Activated T-cell treated with anti-CD3 and anti-CD28 coated beads for 4 hours (primary cell): ENCODE measurements around the gene COPZ2.

Experiments used
- DNase-seq: peaks from one replicate; pipeline ENCODE4 v3.0.0-alpha.2; 2020

COPZ2 gene

GRCh38 chr17:47982645-47983390, 54.8 kb downstream of the COPZ2 start:
- DNase-seq: no peak

- DNase-seq: no peak
Measured at GRCh38 chr17:47982091-47982617, 55.4 kb downstream of the COPZ2 start.

DNA sequence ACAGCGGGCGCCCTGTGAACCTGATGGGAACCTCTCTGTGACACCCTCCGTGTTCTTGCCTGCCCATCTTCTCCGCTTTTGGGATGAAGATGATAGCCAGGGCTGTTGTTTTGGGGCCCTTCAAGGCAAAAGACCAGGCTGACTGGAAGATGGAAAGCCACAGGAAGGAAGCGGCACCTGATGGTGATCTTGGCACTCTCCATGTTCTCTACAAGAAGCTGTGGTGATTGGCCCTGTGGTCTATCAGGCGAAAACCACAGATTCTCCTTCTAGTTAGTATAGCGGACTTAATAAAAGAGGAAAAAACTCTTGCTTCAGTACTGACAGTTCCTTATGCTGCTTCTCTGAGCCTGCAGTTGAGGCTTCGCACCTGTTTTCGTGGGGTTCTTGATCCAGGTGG, 56.1 kb downstream of the COPZ2 start:
- no peak for DNase-seq

- DNase-seq: no peak
Measured at GRCh38 chr17:47980541-47980940, 57.1 kb downstream of the COPZ2 start.

DNA sequence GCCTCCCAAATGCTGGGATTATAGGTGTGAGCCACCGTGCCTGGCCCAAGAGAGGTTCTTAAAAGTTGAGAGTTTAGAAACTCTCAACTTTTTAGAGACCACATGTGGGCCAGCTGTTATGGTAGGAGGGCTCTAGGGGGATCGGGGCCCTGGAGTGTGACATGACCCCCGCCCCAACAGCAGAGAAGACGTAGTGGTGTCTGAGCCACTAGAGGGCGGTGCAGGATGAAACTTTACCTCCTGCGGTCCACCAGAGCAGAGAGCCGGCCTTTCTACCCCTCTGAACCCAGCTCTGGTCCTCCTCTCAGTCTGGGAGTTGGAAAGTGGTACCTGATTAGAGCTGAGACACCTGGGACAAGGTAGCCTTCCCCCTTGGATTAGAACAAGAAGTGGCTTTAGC, 59.3 kb downstream of the COPZ2 start:
- peak; percentile 20 for DNase-seq
